ENCODE results near the gene CXorf58. TPM values are rescaled to one million over a fixed set of nuclear protein-coding genes. Genes with fewer than 3 reads are reported as not detected.

Gene CXorf58
- total RNA-seq, 4 donors from 2014 or later: 0.15 TPM; not detected in 3

GRCh38 chrX:23901060-23901459 is 6.7 kb upstream of the CXorf58 start:
- no peak for ATAC-seq
- Histone ChIP-seq H3K27ac (peak overlapping the region; percentile 31 to 68 (median 48)), H3K9me3 (no peaks in the 10 kb centered on the region), H3K36me3 (no peaks in the 10 kb centered on the region), H3K4me1 (peaks cover 0 to 44% (median 3%) of the 10 kb centered on the region in 3 donors), H3K27me3 (no peaks in the 10 kb centered on the region), H3K4me3 (no peak overlapping the region)
- WGBS, 2 donors (ENCODE audit: low coverage in 1 of 2): 74 to 76% methylated on average over 3 of the region's 3 CpGs
- TF ChIP-seq POLR2A (IDR thresholded peaks at IDR 0.05): no peak
- TF ChIP-seq POLR2AphosphoS5 (IDR thresholded peaks at IDR 0.05): no peak
- no peak for TF ChIP-seq CTCF (IDR thresholded peaks at IDR 0.05)
- TF ChIP-seq EP300 (IDR thresholded peaks at IDR 0.05): no peak

GRCh38 chrX:23901805-23902204 is 6.0 kb upstream of the CXorf58 start:
- ATAC-seq: peak; percentile 74
- H3K36me3 ChIP-seq: no peaks in the 10 kb centered on the region
- H3K9me3 ChIP-seq: no peaks in the 10 kb centered on the region
- H3K27ac ChIP-seq: peak overlapping the region; percentile 31 to 68 (median 48)
- TF ChIP-seq CTCF (IDR thresholded peaks at IDR 0.05): peak in 3 of 4 experiments; percentile 55 to 63 (median 60)
- no peak for TF ChIP-seq POLR2A (IDR thresholded peaks at IDR 0.05)
- peaks cover 0 to 52% (median 3%) of the 10 kb centered on the region in 3 donors for H3K4me1 ChIP-seq
- no CpG with 5 or more reads among the region's 1 CpG for WGBS, 2 donors (ENCODE audit: low coverage in 1 of 2)
- no peaks in the 10 kb centered on the region for H3K27me3 ChIP-seq
- H3K4me3 ChIP-seq: peak overlapping the region in 1 of 2 donors; percentile 19

- ATAC-seq: peak; percentile 49
- H3K36me3 ChIP-seq: no peaks in the 10 kb centered on the region
- peaks cover 0 to 51% (median 3%) of the 10 kb centered on the region in 3 donors for H3K4me1 ChIP-seq
- WGBS, 2 donors (ENCODE audit: low coverage in 1 of 2): 0 to 3% methylated on average over 2 of the region's 2 CpGs
- no peaks in the 10 kb centered on the region for H3K27me3 ChIP-seq
- H3K4me3 ChIP-seq: peak overlapping the region in 1 of 2 donors; percentile 19
- no peaks in the 10 kb centered on the region for H3K9me3 ChIP-seq
- TF ChIP-seq EP300 (IDR thresholded peaks at IDR 0.05) (no peak), POLR2AphosphoS5 (IDR thresholded peaks at IDR 0.05) (peak; percentile 18), CTCF (IDR thresholded peaks at IDR 0.05) (peak; percentile 19 to 58 (median 49))
- peak overlapping the region; percentile 31 to 68 (median 42) for H3K27ac ChIP-seq
Observed at GRCh38 chrX:23902419-23902818, 5.4 kb upstream of the CXorf58 start.

- WGBS, 2 donors (ENCODE audit: low coverage in 1 of 2): 38 to 75% methylated on average over 1 to 2 of the region's 2 CpGs
- Histone ChIP-seq H3K27ac (no peak overlapping the region), H3K4me1 (peaks cover 0 to 41% (median 3%) of the 10 kb centered on the region in 3 donors), H3K36me3 (no peaks in the 10 kb centered on the region), H3K4me3 (no peak overlapping the region), H3K27me3 (no peaks in the 10 kb centered on the region), H3K9me3 (no peaks in the 10 kb centered on the region)
- TF ChIP-seq EP300 (IDR thresholded peaks at IDR 0.05) (no peak), CTCF (IDR thresholded peaks at IDR 0.05) (no peak), POLR2A (IDR thresholded peaks at IDR 0.05) (no peak), POLR2AphosphoS5 (IDR thresholded peaks at IDR 0.05) (no peak)
- no peak for ATAC-seq
Observed at GRCh38 chrX:23904096-23904495, 3.7 kb upstream of the CXorf58 start.

GRCh38 chrX:23907111-23907497 is 702 bp upstream of the CXorf58 start:
- Histone ChIP-seq H3K9me3 (no peaks in the 10 kb centered on the region), H3K36me3 (no peaks in the 10 kb centered on the region), H3K27ac (peak overlapping the region; percentile 88 to 97 (median 90)), H3K27me3 (no peaks in the 10 kb centered on the region), H3K4me3 (peak overlapping the region; percentile 65 to 84), H3K4me1 (peaks cover 0 to 15% (median 0%) of the 10 kb centered on the region in 3 donors)
- TF ChIP-seq CTCF (IDR thresholded peaks at IDR 0.05) (no peak), POLR2AphosphoS5 (IDR thresholded peaks at IDR 0.05) (no peak), EP300 (IDR thresholded peaks at IDR 0.05) (no peak), POLR2A (IDR thresholded peaks at IDR 0.05) (no peak)
- no peak for ATAC-seq
- 29% methylated on average over 1 of the region's 12 CpGs; no CpG with 5 or more reads in 1 of the 2 donors for WGBS, 2 donors (ENCODE audit: low coverage in 1 of 2)
